IMR-90 (cell line): ENCODE data around the gene SPTB.

ENCODE experiments used
- CTCF ChIP-seq: conservative IDR thresholded peaks from 2 replicates; pipeline ENCODE4 v1.5.1; 2012; ENCODE audit warnings: mild to moderate bottlenecking, low read depth, low read length, improper control_type of control experiment
- SMC3 ChIP-seq: fragments of 150-350 bp; IDR thresholded peaks from 2 replicates; pipeline ENCODE4 v1.6.1; 2016; ENCODE audit warnings: low read depth, mild to moderate bottlenecking, antibody characterized with exemption, low read length, moderate library complexity

- TF ChIP-seq SMC3 (no peak), CTCF (no peak)
Observed at GRCh38 chr14:64870160-64870559, 9.5 kb downstream of the SPTB start.
